Epithelial cell of proximal tubule (primary cell): ENCODE results near the gene NTSR1. TPM values are rescaled to one million over a fixed set of nuclear protein-coding genes. Genes with fewer than 3 reads are reported as not detected.

Experiments
- DNase-seq: peaks from one replicate; pipeline ENCODE4 v3.0.0-alpha.2; 2011; ENCODE audit warnings: low read depth
- H3K4me3 ChIP-seq: 2 replicates; pipeline ENCODE4 v1.5.1; 2011; ENCODE audit warnings: low read depth, mild to moderate bottlenecking, low read length
- CTCF ChIP-seq: conservative IDR thresholded peaks from 2 replicates; pipeline ENCODE4 v1.5.1; 2012; ENCODE audit warnings: low read depth, mild to moderate bottlenecking, low read length
- total RNA-seq: library from RNA; depleted of rRNA; stranded (reverse); fragments of >200 nt; gene quantifications from 2 replicates; pipeline ENCODE4 v1.2.3, GENCODE V29; 2015

Gene NTSR1
- total RNA-seq, 1 donor from 2014 or later = not detected

- peak; percentile 99 for TF ChIP-seq CTCF
- H3K4me3 ChIP-seq = no peak overlapping the region
- peak; percentile 31 for DNase-seq
These were observed 82.9 kb downstream of the NTSR1 start for GRCh38 chr20:62791301-62792181.

GRCh38 chr20:62792182-62792939, 83.7 kb downstream of the NTSR1 start:
- no peak for TF ChIP-seq CTCF
- no peak overlapping the region for H3K4me3 ChIP-seq
- DNase-seq = no peak

GRCh38 chr20:62792940-62793756, 84.5 kb downstream of the NTSR1 start:
- TF ChIP-seq CTCF = no peak
- H3K4me3 ChIP-seq = no peak overlapping the region
- DNase-seq = no peak

GRCh38 chr20:62793757-62794006, 85.0 kb downstream of the NTSR1 start:
- TF ChIP-seq CTCF = no peak

GRCh38 chr20:62794007-62794724, 85.5 kb downstream of the NTSR1 start:
- TF ChIP-seq CTCF = no peak
- H3K4me3 ChIP-seq = peak overlapping the region; percentile 67
- peak; percentile 39 for DNase-seq

More at GRCh38 chr20:62793757-62794006, 85.0 kb downstream of the NTSR1 start:
- DNase-seq = no peak
- peak overlapping the region; percentile 51 for H3K4me3 ChIP-seq

GRCh38 chr20:62795023-62795761, 86.6 kb downstream of the NTSR1 start:
- no peak for DNase-seq
- no peak for TF ChIP-seq CTCF
- peak overlapping the region; percentile 67 for H3K4me3 ChIP-seq
